Measurements from ENCODE around the gene PGAM2. TPM values are rescaled to one million over a fixed set of nuclear protein-coding genes. Genes with fewer than 3 reads are reported as not detected.

Gene PGAM2
- total RNA-seq, 2 donors from 2014 or later: 1.2 to 1.3 TPM

GRCh38 chr7:44067064-44067951 lies 1.9 kb upstream of the PGAM2 start:
- no peaks in the 10 kb centered on the region for H3K9me3 Mint-ChIP-seq
- Histone ChIP-seq H3K9ac (ENCODE audit: extremely low read depth, low read length, poor library complexity, severe bottlenecking) (no peak overlapping the region), H3K36me3 (ENCODE audit: control insufficient read depth, insufficient read depth, low read length) (peaks cover 3% of the 10 kb centered on the region), H3K4me3 (ENCODE audit: low read length) (no peak overlapping the region), H3K4me1 (ENCODE audit: control insufficient read depth, insufficient read depth, low read length) (peaks cover 10% of the 10 kb centered on the region), H3K27ac (ENCODE audit: low read depth, low read length) (no peak overlapping the region), H3K27me3 (ENCODE audit: control insufficient read depth, insufficient read depth, low read length, poor library complexity, severe bottlenecking) (peaks cover 10% of the 10 kb centered on the region), H3K9me3 (ENCODE audit: control insufficient read depth, low read length) (no peaks in the 10 kb centered on the region)
- no peak overlapping the region for H3K27ac Mint-ChIP-seq
- peaks cover 23% of the 10 kb centered on the region for H3K27me3 Mint-ChIP-seq (ENCODE audit: insufficient read depth)
- no peak for TF ChIP-seq CTCF (conservative IDR thresholded peaks at IDR 0.05)
- peaks cover 4% of the 10 kb centered on the region for H3K36me3 Mint-ChIP-seq (ENCODE audit: low read depth)
- no peak for DNase-seq
- 90 to 100% methylated on average over 7 to 11 of the region's 11 CpGs for WGBS, 2 experiments (ENCODE audit: insufficient coverage in 1 of 2, insufficient read length in 1 of 2)
- H3K4me1 Mint-ChIP-seq: peaks cover 3% of the 10 kb centered on the region
- H3K4me3 Mint-ChIP-seq: no peak overlapping the region

- Histone ChIP-seq H3K36me3 (ENCODE audit: control insufficient read depth, insufficient read depth, low read length) (no peaks in the 10 kb centered on the region), H3K27ac (ENCODE audit: low read depth, low read length) (no peak overlapping the region), H3K27me3 (ENCODE audit: control insufficient read depth, insufficient read depth, low read length, poor library complexity, severe bottlenecking) (peaks cover 10% of the 10 kb centered on the region), H3K9me3 (ENCODE audit: control insufficient read depth, low read length) (no peaks in the 10 kb centered on the region), H3K4me3 (ENCODE audit: low read length) (no peak overlapping the region), H3K4me1 (ENCODE audit: control insufficient read depth, insufficient read depth, low read length) (peaks cover 10% of the 10 kb centered on the region), H3K9ac (ENCODE audit: extremely low read depth, low read length, poor library complexity, severe bottlenecking) (no peak overlapping the region)
- H3K27me3 Mint-ChIP-seq (ENCODE audit: insufficient read depth): peaks cover 23% of the 10 kb centered on the region
- 89 to 100% methylated on average over 3 to 7 of the region's 7 CpGs for WGBS, 2 experiments (ENCODE audit: insufficient coverage in 1 of 2, insufficient read length in 1 of 2)
- peaks cover 3% of the 10 kb centered on the region for H3K4me1 Mint-ChIP-seq
- DNase-seq: no peak
- H3K27ac Mint-ChIP-seq: no peak overlapping the region
- H3K4me3 Mint-ChIP-seq: no peak overlapping the region
- no peaks in the 10 kb centered on the region for H3K9me3 Mint-ChIP-seq
- peaks cover 4% of the 10 kb centered on the region for H3K36me3 Mint-ChIP-seq (ENCODE audit: low read depth)
- no peak for TF ChIP-seq CTCF (conservative IDR thresholded peaks at IDR 0.05)
Observed at GRCh38 chr7:44066494-44067063, 1.2 kb upstream of the PGAM2 start.

- Mint-ChIP-seq H3K36me3 (ENCODE audit: low read depth) (peaks cover 6% of the 10 kb centered on the region), H3K4me3 (no peak overlapping the region), H3K27me3 (ENCODE audit: insufficient read depth) (peaks cover 23% of the 10 kb centered on the region), H3K27ac (no peak overlapping the region), H3K9me3 (no peaks in the 10 kb centered on the region), H3K4me1 (peaks cover 3% of the 10 kb centered on the region)
- TF ChIP-seq CTCF (conservative IDR thresholded peaks at IDR 0.05): no peak
- no peaks in the 10 kb centered on the region for H3K9me3 ChIP-seq (ENCODE audit: control insufficient read depth, low read length)
- 67 to 80% methylated on average over 3 to 6 of the region's 6 CpGs for WGBS, 2 experiments (ENCODE audit: insufficient coverage in 1 of 2, insufficient read length in 1 of 2)
- no peak overlapping the region for H3K9ac ChIP-seq (ENCODE audit: extremely low read depth, low read length, poor library complexity, severe bottlenecking)
- peaks cover 10% of the 10 kb centered on the region for H3K4me1 ChIP-seq (ENCODE audit: control insufficient read depth, insufficient read depth, low read length)
- peaks cover 4% of the 10 kb centered on the region for H3K36me3 ChIP-seq (ENCODE audit: control insufficient read depth, insufficient read depth, low read length)
- no peak overlapping the region for H3K4me3 ChIP-seq (ENCODE audit: low read length)
- no peak for DNase-seq
- H3K27ac ChIP-seq (ENCODE audit: low read depth, low read length): peak overlapping the region; percentile 69
- H3K27me3 ChIP-seq (ENCODE audit: control insufficient read depth, insufficient read depth, low read length, poor library complexity, severe bottlenecking): peaks cover 10% of the 10 kb centered on the region
Observed at GRCh38 chr7:44066111-44066460, 719 bp upstream of the PGAM2 start.

Measured in endodermal cell (in vitro differentiated cells).